ENCODE data around the gene GPT2. TPM values are rescaled to one million over a fixed set of nuclear protein-coding genes. Genes with fewer than 3 reads are reported as not detected.

GPT2 gene
- total RNA-seq, 2 experiments from 2014 or later: 15.0 to 15.2 TPM

DNA sequence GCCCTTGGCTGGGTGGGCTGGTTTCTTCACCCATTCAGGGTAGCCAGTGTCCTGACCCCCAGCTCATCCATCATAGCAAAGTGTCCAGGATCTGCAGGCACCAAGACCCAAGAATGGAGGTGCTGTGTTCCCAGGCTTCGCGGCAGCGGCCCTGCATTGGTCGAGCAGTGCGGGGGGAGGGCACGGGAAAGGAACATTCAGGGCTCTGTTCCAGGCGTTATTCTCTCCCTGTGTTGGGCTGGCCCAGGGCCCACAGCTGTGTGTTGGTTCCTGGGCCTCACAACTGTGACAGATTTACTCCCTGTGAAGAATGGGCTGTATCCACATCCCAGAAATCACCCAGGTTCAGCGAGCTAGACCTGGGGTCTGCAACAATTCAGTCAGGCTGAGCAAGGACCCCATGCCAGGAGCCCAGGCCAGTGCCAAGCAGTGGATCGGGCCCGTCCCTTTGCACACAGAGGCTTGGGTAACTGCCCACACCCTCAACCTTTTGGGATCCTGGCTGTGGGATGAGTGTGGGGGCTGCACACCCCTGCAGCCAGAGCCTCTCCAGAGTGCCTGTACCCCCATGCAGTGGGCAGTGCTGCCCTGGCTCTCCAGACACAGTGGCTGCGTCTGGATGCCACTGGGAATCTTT lies 10.0 kb downstream of the GPT2 start:
- H3K36me3 Mint-ChIP-seq (ENCODE audit: low read depth): peaks cover 4% of the 10 kb centered on the region
- POLR2A ChIA-PET: no interaction called here

DNA sequence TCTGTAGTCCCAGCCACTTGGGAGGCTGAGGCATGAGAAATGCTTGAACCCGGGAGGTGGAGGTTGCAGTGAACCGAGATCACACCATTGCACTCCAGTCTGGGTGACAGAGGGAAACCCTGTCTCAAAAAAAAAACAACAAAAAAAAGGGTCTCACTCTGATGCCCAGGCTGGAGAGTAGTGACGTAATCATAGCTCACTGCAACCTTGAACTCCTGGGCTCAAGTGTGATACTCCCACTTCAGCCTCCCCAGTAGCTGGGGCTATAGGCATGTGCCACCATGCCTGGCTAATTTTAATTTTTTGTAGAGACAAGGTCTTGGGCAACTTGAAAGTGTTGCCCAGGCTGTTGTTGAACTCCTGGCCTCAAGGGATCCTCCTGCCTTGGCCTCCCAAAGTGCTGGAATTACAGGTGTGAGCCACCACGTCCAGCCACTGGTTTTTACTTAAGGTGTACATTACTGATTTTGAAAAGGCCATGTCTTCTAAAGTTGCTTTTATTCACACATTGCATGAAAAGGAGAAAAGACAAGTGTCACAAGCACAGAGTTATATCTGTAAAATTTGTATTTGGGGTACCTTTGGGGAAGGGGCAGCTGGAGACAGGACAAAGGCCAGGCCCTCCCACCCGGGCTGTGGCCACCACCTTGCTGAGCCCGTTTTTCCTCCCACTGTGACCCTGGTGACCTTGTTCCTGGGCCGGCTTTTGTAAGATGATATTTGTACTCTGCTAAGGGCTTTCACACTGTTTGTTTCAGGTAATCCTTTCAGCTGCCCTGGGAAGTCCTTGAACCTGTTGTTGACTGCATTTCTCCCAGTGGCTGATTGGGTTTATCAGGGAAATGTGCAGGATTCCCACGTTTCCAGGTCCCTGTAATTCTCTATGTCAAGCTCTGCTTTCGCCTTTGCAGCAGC lies 11.5 kb downstream of the GPT2 start:
- Mint-ChIP-seq H3K36me3 (ENCODE audit: low read depth) (peaks cover 4% of the 10 kb centered on the region), H3K9me3 (no peaks in the 10 kb centered on the region)

More for the DNA sequence above, 10.0 kb downstream of the GPT2 start:
- no peaks in the 10 kb centered on the region for H3K27me3 Mint-ChIP-seq
- H3K4me3 Mint-ChIP-seq: no peak overlapping the region
- H3K27ac Mint-ChIP-seq: no peak overlapping the region
- H3K9me3 Mint-ChIP-seq: no peaks in the 10 kb centered on the region
- H3K4me1 Mint-ChIP-seq: peaks cover 4% of the 10 kb centered on the region
- DNase-seq: no peak
- CTCF ChIA-PET: no interaction called here

DNA sequence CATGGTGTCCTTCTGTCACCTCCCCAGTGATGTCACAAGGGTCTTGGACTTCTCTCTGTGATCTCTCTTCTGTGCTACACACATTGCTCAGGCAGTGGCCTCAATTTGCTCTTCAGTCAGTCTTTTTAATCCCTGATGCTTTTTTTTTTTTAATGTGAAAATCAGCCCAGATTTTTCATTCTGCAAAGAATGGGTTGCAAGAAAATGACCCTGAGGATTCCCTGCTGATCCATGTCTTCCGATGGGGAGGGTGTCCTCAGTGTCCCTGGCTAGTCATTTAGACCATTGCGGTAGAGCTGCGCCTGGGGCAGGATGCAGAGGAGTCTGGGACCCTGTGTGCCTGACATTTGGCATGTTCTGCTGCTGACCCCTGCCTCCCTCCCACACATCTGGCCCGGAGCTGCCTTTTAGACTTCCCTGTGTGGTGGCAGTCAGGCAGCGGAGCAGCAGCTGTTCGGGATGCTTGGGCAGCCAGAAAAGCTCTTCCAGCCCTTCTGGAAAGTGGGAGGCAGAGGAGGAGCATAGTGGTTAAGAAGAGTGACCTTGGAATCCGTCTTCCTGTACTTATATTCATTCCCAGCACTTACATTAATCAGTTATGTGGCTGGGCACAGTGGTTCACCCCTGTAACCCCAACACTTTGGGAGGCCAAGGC lies 12.3 kb downstream of the GPT2 start:
- no peaks in the 10 kb centered on the region for H3K9me3 Mint-ChIP-seq
- no peak for DNase-seq
- H3K27ac Mint-ChIP-seq: no peak overlapping the region
- H3K4me3 Mint-ChIP-seq: no peak overlapping the region
- ChIA-PET CTCF (interaction anchor here (0.8 to 1.1 kb wide), 2 partner anchors 14 to 42 kb away, joined by 3 read pairs; no protein-coding TSS in a partner anchor), POLR2A (no interaction called here)
- H3K4me1 Mint-ChIP-seq: peaks cover 4% of the 10 kb centered on the region
- peaks cover 4% of the 10 kb centered on the region for H3K36me3 Mint-ChIP-seq (ENCODE audit: low read depth)
- H3K27me3 Mint-ChIP-seq: no peaks in the 10 kb centered on the region

More for the DNA sequence above, 11.5 kb downstream of the GPT2 start:
- CTCF ChIA-PET: interaction anchor here (0.8 to 1.1 kb wide), 2 partner anchors 13 to 42 kb away, joined by 3 read pairs; no protein-coding TSS in a partner anchor
- Mint-ChIP-seq H3K27me3 (no peaks in the 10 kb centered on the region), H3K27ac (no peak overlapping the region), H3K4me3 (no peak overlapping the region), H3K4me1 (peaks cover 4% of the 10 kb centered on the region)
- POLR2A ChIA-PET: interaction anchor here (0.7 kb wide), 1 partner anchor 12 kb away, joined by 4 read pairs; the partner anchor contains the start of gene GPT2
- DNase-seq: no peak

DNA sequence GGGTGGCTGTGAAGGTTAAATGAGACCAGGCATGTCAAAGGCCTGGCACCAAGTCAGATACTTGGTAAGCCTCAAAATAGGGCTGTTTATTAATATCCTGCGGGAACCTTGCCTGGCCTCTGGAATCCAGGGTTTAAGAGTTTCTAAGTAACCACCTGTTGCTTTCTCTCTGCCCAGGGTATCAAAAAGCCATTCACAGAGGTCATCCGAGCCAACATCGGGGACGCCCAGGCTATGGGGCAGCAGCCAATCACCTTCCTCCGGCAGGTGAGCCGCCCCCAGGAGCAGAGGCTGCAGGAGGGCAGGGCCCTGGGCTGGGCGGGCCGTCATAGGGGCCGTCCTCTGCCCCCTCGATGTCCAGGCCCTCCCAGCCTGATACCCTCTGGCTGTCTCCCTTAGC lies 13.3 kb downstream of the GPT2 start:
- CTCF ChIA-PET: interaction anchor here (0.7 kb wide), 1 partner anchor 44 kb away, joined by 3 read pairs; no protein-coding TSS in a partner anchor
- H3K27me3 Mint-ChIP-seq: no peaks in the 10 kb centered on the region

DNA sequence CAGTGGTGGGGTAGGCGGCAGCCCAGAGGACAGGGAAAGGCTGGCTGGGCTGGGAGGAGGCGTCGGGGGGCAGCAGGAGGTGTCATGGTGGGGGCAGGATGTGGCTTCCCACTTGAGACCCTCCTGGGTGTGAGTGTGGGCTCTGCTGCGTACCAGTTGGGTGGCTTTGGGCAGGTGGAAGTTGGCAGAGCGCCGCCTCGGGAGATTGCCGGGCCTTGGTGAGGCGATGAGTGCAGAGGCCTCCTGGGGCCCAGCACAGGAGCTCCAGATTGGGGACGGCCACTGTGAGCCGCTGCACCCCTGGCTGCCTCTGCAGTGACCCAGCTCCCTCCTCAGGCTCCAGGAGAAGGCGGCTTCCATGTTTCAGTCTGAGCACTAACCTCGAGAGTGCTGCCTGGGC lies 13.8 kb downstream of the GPT2 start:
- Mint-ChIP-seq H3K36me3 (ENCODE audit: low read depth) (no peaks in the 10 kb centered on the region), H3K27ac (no peak overlapping the region), H3K4me3 (no peak overlapping the region), H3K27me3 (no peaks in the 10 kb centered on the region), H3K4me1 (no peaks in the 10 kb centered on the region), H3K9me3 (no peaks in the 10 kb centered on the region)
- ChIA-PET POLR2A (no interaction called here), CTCF (no interaction called here)
- no peak for DNase-seq

More for the DNA sequence above, 13.3 kb downstream of the GPT2 start:
- H3K9me3 Mint-ChIP-seq: no peaks in the 10 kb centered on the region
- POLR2A ChIA-PET: no interaction called here
- H3K4me3 Mint-ChIP-seq: no peak overlapping the region
- no peaks in the 10 kb centered on the region for H3K36me3 Mint-ChIP-seq (ENCODE audit: low read depth)
- H3K4me1 Mint-ChIP-seq: no peaks in the 10 kb centered on the region
- DNase-seq: no peak
- H3K27ac Mint-ChIP-seq: no peak overlapping the region

DNA sequence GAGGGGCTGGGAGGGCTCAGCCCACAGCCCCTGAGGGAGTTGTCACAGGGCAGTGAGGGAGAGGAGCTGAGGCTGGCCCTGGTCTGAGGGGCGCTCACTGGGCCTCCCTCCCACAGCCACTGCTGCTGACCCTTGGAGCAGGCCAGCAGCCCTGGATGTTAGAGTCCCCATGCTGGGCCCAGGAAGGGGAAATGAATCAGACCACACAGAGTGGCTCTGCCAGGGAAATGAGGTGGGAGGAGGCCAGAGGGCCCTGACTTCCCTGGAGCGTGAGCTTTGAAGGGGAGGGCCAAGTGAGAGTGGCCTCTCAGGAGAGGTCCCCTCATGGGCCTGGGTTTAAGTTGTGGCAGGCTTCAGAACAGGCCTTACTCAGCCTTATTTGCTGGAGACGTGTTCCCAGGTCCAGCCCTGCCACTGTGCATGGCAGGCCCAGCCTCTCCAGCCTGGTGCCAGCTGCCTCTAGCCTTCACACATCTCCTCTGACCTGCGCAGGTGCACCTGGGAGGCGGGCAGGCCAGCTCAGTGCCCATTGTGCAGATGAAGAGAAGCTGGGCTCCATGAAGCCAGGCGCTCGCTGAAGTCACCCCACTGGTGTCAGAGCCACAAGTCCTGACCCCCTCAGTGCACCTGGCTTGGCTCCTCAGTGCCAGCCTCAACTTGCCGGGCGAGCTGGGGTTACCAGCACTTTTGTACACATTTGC lies 15.4 kb downstream of the GPT2 start:
- Mint-ChIP-seq H3K9me3 (no peaks in the 10 kb centered on the region), H3K27me3 (no peaks in the 10 kb centered on the region), H3K36me3 (ENCODE audit: low read depth) (no peaks in the 10 kb centered on the region), H3K4me1 (no peaks in the 10 kb centered on the region), H3K27ac (no peak overlapping the region), H3K4me3 (no peak overlapping the region)
- ChIA-PET CTCF (interaction anchor here (0.8 to 1.0 kb wide), 2 partner anchors 12 to 45 kb away, joined by 3 to 4 read pairs; no protein-coding TSS in a partner anchor), POLR2A (no interaction called here)
- DNase-seq: no peak

DNA sequence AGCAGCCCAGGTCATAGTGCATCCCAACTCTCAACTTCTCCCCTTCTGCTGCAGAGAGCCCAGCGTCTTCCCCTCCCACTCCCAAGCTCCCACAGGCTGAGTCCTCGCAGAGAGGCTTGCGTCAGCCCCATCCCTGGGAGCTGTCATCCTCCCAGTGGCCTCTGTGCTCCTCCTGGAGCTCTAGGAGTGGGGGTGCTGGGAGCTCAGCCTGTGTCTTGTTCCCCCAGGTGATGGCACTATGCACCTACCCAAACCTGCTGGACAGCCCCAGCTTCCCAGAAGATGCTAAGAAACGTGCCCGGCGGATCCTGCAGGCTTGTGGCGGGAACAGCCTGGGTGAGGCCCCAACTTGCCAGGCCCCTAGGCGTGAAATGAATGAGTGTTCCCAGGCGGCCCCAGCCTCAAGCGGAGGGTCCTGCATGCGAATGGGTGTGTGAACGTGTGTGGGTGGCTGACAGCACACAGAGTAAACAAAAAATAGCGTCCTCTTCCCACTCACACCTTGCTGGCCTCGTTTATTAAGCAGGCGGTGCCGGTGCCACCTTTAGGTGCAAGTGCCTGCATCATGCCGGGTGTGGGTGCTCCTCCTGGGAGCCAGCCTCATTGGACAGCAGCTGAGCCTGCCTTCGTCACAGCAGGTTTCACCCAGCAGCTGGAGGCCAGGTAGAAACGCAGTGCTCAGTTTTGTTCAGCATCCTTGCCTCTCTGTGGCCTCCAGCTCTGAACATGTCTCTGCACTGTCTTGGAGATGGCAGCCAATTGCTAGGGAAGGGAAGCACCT lies 16.5 kb downstream of the GPT2 start:
- POLR2A ChIA-PET: interaction anchor here (1.0 kb wide), 1 partner anchor 211 kb away, joined by 3 read pairs; the partner anchor contains the start of gene ORC6
- H3K4me3 Mint-ChIP-seq: no peak overlapping the region
- H3K9me3 Mint-ChIP-seq: no peaks in the 10 kb centered on the region
- H3K36me3 Mint-ChIP-seq (ENCODE audit: low read depth): no peaks in the 10 kb centered on the region
- DNase-seq: no peak
- no peaks in the 10 kb centered on the region for H3K4me1 Mint-ChIP-seq
- no peak overlapping the region for H3K27ac Mint-ChIP-seq
- no peaks in the 10 kb centered on the region for H3K27me3 Mint-ChIP-seq
- CTCF ChIA-PET: interaction anchor here (1.0 to 1.6 kb wide), 2 partner anchors 9 to 46 kb away, joined by 4 to 7 read pairs; no protein-coding TSS in a partner anchor

DNA sequence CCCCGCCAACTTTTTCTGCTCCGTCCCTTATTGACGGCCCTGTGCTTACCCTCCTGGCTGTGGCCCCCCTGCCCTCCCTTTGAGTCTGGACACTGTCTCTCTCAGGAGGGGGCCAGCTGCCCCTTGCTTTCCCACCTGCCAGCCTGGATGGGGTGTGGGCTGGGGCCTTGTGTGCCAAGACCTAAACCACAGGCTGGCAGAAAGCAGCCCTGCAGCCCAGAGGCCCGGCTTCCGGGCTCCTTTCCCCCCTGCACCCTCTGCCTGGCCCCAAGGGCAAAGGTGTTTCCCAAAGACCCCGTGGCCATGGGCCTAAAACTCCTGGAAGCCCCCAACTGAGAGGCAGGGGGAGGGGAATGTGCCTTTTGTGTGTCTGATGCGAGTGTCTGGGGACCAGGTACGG lies 17.5 kb downstream of the GPT2 start:
- Mint-ChIP-seq H3K4me1 (no peaks in the 10 kb centered on the region), H3K27ac (no peak overlapping the region), H3K4me3 (no peak overlapping the region), H3K27me3 (no peaks in the 10 kb centered on the region), H3K9me3 (no peaks in the 10 kb centered on the region), H3K36me3 (ENCODE audit: low read depth) (no peaks in the 10 kb centered on the region)
- DNase-seq: no peak
- CTCF ChIA-PET: interaction anchor here (1.6 kb wide), 1 partner anchor 8 kb away, joined by 7 read pairs; no protein-coding TSS in a partner anchor
- POLR2A ChIA-PET: no interaction called here

DNA sequence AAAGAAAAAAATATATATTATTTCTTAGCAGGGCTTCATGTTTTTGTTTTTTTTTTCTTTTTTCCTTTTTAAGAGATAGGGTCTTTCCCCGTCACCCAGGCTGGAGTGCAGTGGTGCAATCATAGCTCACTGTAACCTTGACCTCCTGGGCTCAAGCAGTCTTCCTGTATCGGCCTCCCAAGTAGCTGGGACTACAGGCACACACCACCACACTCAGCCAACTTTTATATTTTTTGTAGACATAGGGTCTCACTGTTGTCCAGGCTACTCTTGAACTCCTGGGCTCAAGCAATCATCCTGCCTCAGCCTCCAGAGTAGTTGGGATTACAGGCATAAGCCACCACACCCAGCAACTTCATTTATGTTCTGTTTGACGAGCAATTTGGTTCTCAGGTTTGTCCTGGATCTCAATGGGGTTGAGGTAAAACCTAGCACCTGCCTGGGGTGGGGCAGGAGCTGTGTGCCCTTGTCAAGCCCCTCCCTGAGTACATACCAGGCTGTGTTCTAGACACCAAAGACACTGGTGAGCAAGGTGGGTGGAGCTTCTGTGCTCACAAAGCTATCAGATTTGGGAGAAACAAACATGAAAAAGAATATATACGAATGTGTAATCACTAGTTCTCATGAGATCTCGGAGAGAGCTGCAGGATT lies 19.2 kb downstream of the GPT2 start:
- no peak for DNase-seq
- H3K4me1 Mint-ChIP-seq: peaks cover 4% of the 10 kb centered on the region
- H3K27ac Mint-ChIP-seq: no peak overlapping the region
- H3K9me3 Mint-ChIP-seq: no peaks in the 10 kb centered on the region
- POLR2A ChIA-PET: no interaction called here
- CTCF ChIA-PET: interaction anchor here (1.4 to 2.1 kb wide), 2 partner anchors 50 to 228 kb away, joined by 3 to 9 read pairs; no protein-coding TSS in a partner anchor
- H3K4me3 Mint-ChIP-seq: no peak overlapping the region
- peaks cover 3% of the 10 kb centered on the region for H3K36me3 Mint-ChIP-seq (ENCODE audit: low read depth)
- H3K27me3 Mint-ChIP-seq: no peaks in the 10 kb centered on the region

DNA sequence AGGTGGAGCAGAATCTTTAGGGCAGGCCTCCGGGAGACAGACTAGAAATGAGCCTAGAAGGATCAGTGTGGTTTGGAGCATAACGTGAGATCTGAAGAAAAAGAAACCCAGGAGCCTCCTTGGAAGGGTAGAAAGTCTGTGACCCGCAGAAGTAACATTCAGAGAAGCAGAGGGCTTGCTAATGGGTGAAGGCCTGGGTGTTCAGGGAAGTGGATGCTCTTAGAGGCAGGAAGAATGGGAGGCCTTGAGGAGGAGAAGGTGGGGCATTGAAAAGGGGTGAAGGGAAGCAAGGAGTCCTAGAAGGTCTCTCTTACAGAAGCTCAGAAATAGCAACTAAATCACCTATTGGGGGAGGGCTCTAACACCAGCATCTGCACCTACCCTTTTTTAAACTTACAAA lies 20.3 kb downstream of the GPT2 start:
- peaks cover 3% of the 10 kb centered on the region for H3K36me3 Mint-ChIP-seq (ENCODE audit: low read depth)
- no peak for DNase-seq
- H3K27me3 Mint-ChIP-seq: no peaks in the 10 kb centered on the region
- peaks cover 11% of the 10 kb centered on the region for H3K4me1 Mint-ChIP-seq
- no peak overlapping the region for H3K27ac Mint-ChIP-seq
- POLR2A ChIA-PET: interaction anchor here (0.8 kb wide), 1 partner anchor 239 kb away, joined by 3 read pairs; the partner anchor contains the start of gene NETO2
- H3K9me3 Mint-ChIP-seq: no peaks in the 10 kb centered on the region
- CTCF ChIA-PET: interaction anchor here (0.7 to 2.1 kb wide), 2 partner anchors 51 to 200 kb away, joined by 3 to 9 read pairs; no protein-coding TSS in a partner anchor
- no peak overlapping the region for H3K4me3 Mint-ChIP-seq

DNA sequence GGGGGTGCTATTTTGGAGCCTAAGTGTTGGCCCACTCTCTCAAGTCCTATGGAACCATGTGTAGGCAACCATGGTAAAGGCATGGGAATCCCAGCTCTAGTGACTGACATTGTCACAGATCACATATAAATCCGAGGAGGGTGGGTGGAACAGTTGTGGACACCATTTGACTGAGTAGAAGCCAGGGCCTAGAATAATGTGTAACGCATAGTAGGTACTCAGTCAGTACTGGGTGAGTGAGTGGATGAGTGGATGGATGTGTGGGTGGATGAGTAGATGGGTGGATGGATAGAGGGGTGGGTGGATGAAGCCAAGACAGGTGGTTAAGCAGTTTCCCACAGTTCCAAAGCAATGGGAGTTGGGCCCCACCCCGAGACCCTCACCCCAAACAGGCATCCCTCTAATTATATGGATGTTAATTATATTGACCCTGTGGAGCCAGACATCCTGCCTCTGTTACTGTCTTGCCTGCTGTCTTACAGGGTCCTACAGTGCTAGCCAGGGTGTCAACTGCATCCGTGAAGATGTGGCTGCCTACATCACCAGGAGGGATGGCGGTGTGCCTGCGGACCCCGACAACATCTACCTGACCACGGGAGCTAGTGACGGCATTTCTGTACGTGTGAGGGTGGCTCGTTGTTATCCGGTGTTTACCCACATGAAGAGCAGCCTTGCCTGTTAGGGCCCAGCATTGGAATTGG lies 22.3 kb downstream of the GPT2 start:
- no peaks in the 10 kb centered on the region for H3K27me3 Mint-ChIP-seq
- POLR2A ChIA-PET: interaction anchor here (0.7 kb wide), 1 partner anchor 44 kb away, joined by 3 read pairs; no protein-coding TSS in a partner anchor
- DNase-seq: no peak

More for the DNA sequence above, 22.3 kb downstream of the GPT2 start:
- peaks cover 6% of the 10 kb centered on the region for H3K36me3 Mint-ChIP-seq (ENCODE audit: low read depth)
- H3K9me3 Mint-ChIP-seq: no peaks in the 10 kb centered on the region
- H3K4me1 Mint-ChIP-seq: peaks cover 24% of the 10 kb centered on the region
- no peak overlapping the region for H3K4me3 Mint-ChIP-seq
- no peak overlapping the region for H3K27ac Mint-ChIP-seq
- CTCF ChIA-PET: interaction anchor here (1.1 to 10.1 kb wide), 4 partner anchors 10 to 233 kb away, joined by 3 to 139 read pairs (median 4); no protein-coding TSS in a partner anchor

Data from activated CD4-positive, alpha-beta memory T cell treated with anti-CD3 and anti-CD28 coated beads, Interleukin-2, amount 10 ng/mL, durations not matched to agents 7 days and 5 days (primary cell).